K562 (cell line): ENCODE measurements around the gene TMEM218. TPM values are rescaled to one million over a fixed set of nuclear protein-coding genes. Genes with fewer than 3 reads are reported as not detected.

Experiments used
- C11orf30 ChIP-seq: fragments of 450-650 bp; IDR thresholded peaks from 2 replicates; pipeline ENCODE4 v1.6.1; 2016; ENCODE audit warnings: low read depth, mild to moderate bottlenecking
- CBX3 ChIP-seq, 2 experiments: IDR thresholded peaks; 1 replicate in 1 of 2; 2 replicates in 1 of 2; pipeline ENCODE4 v1.6.1; 2012; ENCODE audit warnings: inconsistent platforms in 2 of 2, low read length in 2 of 2, borderline replicate concordance in 1 of 2, control low read depth in 1 of 2
- FOXK1 ChIP-seq: sonication (generic); formaldehyde crosslinking; IDR thresholded peaks from 2 replicates; pipeline ENCODE4 v1.8.0; 2022; ENCODE audit warnings: missing genetic modification reagents, mild to moderate bottlenecking, borderline replicate concordance
- KDM4B ChIP-seq, 2 experiments: fragments of 450-650 bp in 1 of 2; sonication (generic) in 1 of 2; IDR thresholded peaks; 2 replicates each; pipeline ENCODE4 v1.6.1; 2016 to 2017; ENCODE audit warnings: borderline replicate concordance in 2 of 2, antibody characterized with exemption in 1 of 2, low read depth in 1 of 2, mild to moderate bottlenecking in 1 of 2
- MTA1 ChIP-seq: fragments of 450-650 bp; IDR thresholded peaks from 2 replicates; pipeline ENCODE4 v1.6.1; 2017; ENCODE audit warnings: borderline replicate concordance
- PHTF2 ChIP-seq: fragments of 250-450 bp; sonication (Bioruptor Pico); IDR thresholded peaks from 2 replicates; pipeline ENCODE4 v1.5.0; 2021; ENCODE audit warnings: mild to moderate bottlenecking
- POLR2AphosphoS5 ChIP-seq: IDR thresholded peaks from 2 replicates; pipeline ENCODE4 v1.6.1; 2011; ENCODE audit warnings: mild to moderate bottlenecking, low read depth, low read length, moderate library complexity; ENCODE audit not compliant: control insufficient read depth, insufficient read depth
- POLR2G ChIP-seq: fragments of 200-400 bp; formaldehyde crosslinking; IDR thresholded peaks from 2 replicates; pipeline ENCODE4 v1.6.1; 2017; ENCODE audit warnings: low read depth, mild to moderate bottlenecking, antibody characterized with exemption, low read length, moderate library complexity
- RCOR1 ChIP-seq, 2 experiments: IDR thresholded peaks; 2 replicates each; pipeline ENCODE4 v1.6.1; 2012; ENCODE audit warnings: low read depth in 2 of 2, low read length in 2 of 2, borderline replicate concordance in 1 of 2, improper control_type of control experiment in 1 of 2
- SETDB1 ChIP-seq: IDR thresholded peaks from one replicate; pipeline ENCODE4 v1.6.1; 2012; ENCODE audit warnings: low read length, control low read depth, inconsistent platforms
- SMAD3 ChIP-seq: fragments of 450-650 bp; formaldehyde crosslinking; conservative IDR thresholded peaks from 2 replicates; pipeline ENCODE4 v1.4.0; 2020; ENCODE audit warnings: mild to moderate bottlenecking
- SRSF3 ChIP-seq: fragments of 200-400 bp; formaldehyde crosslinking; IDR thresholded peaks from 2 replicates; pipeline ENCODE4 v1.6.1; 2016; ENCODE audit warnings: mild to moderate bottlenecking, low read length, moderate library complexity; ENCODE audit not compliant: insufficient read depth
- STAT5A ChIP-seq: IDR thresholded peaks from 2 replicates; pipeline ENCODE4 v1.6.1; 2012; ENCODE audit warnings: low read length, inconsistent platforms, borderline replicate concordance
- TCF3 ChIP-seq: sonication (generic); formaldehyde crosslinking; IDR thresholded peaks from 2 replicates; pipeline ENCODE4 v1.4.0; 2020; ENCODE audit warnings: mild to moderate bottlenecking, missing genetic modification reagents
- ZNF143 ChIP-seq: sonication (generic); formaldehyde crosslinking; IDR thresholded peaks from 2 replicates; pipeline ENCODE4 v1.9.0; 2022; ENCODE audit warnings: mild to moderate bottlenecking, missing genetic modification reagents
- ZNF311 ChIP-seq: fragments of 250-450 bp; sonication (Bioruptor Pico); IDR thresholded peaks from 2 replicates; pipeline ENCODE4 v1.4.0; 2020; ENCODE audit warnings: mild to moderate bottlenecking, moderate library complexity
- ZNF561 ChIP-seq: fragments of 450-650 bp; formaldehyde crosslinking; conservative IDR thresholded peaks from 2 replicates; pipeline ENCODE4 v1.4.0; 2020; ENCODE audit warnings: mild to moderate bottlenecking, moderate library complexity
- polyA plus RNA-seq, 8 experiments: library from polyadenylated mRNA; depleted of rRNA in 4 of 8; stranded (reverse) in 5 of 8; unstranded in 3 of 8; fragments of >200 nt; fragmentation: Nextera tagmentation in 2 of 8; fragmentation: Illumina TruSeq in 1 of 8; extraction: Ambion mirVana in 2 of 8; extraction: Trizol in 1 of 8; gene quantifications; 2 replicates each; pipeline versions ENCODE4 v1.2.1 to v1.2.3, GENCODE V29; 2011 to 2014; ENCODE audit warnings: inconsistent platforms in 1 of 8, missing spikeins in 1 of 8
- total RNA-seq, 7 experiments: library from RNA; depleted of rRNA in 6 of 7; stranded (reverse); fragments of >200 nt in 6 of 7; fragmentation: Illumina TruSeq in 2 of 7; extraction: Trizol in 2 of 7; gene quantifications; 2 replicates each; pipeline versions ENCODE4 v1.2.1 to v1.2.3, GENCODE V29; 2011 to 2021; ENCODE audit warnings: low replicate concordance in 1 of 7
- TF ChIP-seq, protein P1 (sequence below): fragments of 250-450 bp; sonication (Bioruptor Pico); IDR thresholded peaks from 2 replicates; pipeline ENCODE4 v1.5.0; 2021; ENCODE audit warnings: mild to moderate bottlenecking, borderline replicate concordance
- TF ChIP-seq, protein P2 (sequence below), 3 experiments: fragments of 200-800 bp in 1 of 3; sonication (Bioruptor generic) in 1 of 3; sonication (generic) in 1 of 3; formaldehyde crosslinking in 1 of 3; IDR thresholded peaks; 2 replicates each; pipeline versions ENCODE4 v1.6.1 to v1.8.0; 2016 to 2022; ENCODE audit warnings: mild to moderate bottlenecking in 2 of 3, missing compliant biosample characterization in 2 of 3, missing genetic modification characterization in 2 of 3, missing genetic modification reagents in 1 of 3
- TF ChIP-seq, protein P3 (sequence below): fragments of 450-650 bp; IDR thresholded peaks from 2 replicates; pipeline ENCODE4 v1.6.1; 2016; ENCODE audit warnings: borderline replicate concordance

Gene TMEM218
- total and polyA plus RNA-seq, 9 of the 15 experiments (the other 6 are each of a cell fraction or from before 2014, with no cell fraction given): 13.4 to 32.2 (median 25.4) TPM

DNA sequence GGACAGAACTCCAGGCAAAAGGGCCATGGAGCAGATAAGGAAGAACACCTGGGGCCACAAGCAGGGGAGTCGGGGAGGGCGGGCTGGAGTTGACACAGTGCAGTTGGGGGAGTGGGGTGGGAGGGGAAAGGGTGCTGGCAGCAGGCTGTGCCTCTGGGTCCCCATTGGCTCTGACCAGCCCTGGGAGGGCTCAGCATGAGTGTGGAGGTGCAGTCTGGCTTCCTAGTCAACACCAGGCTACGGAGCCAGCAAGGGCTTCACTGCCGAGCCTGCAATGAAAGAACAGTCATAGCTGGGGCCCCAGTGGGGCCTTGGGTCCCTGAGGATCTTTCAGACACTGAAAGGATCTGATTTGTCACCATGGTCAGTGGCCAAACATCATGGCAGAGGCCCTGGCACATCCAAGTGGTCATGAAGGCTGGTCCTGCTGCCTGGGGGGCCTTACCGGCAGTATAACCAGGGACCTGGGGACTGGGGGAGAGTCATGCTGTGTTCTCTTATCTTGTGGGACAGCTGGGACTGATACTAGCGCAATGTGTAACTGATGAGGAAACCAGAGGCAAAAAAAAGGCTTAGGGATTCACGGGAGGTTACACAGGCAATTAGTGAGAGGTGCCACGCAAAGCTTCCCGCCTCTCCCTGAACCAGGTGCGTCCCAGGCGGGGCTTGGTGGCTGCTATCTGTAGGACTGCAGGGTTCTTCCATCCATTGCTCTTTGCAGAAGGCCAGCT is 36.8 kb downstream of the TMEM218 start (continued):
- no peak for TF ChIP-seq SMAD3 (CRISPR knock-in tag)
- TF ChIP-seq POLR2G: 0 out of 2 replicates have a peak, but pooled peaks have one; percentile 25
- no peak for TF ChIP-seq PHTF2 (CRISPR knock-in tag)
- TF ChIP-seq RCOR1 (IDR thresholded peaks at IDR 0.05; ENCODE audit: borderline replicate concordance in 1 of 2, low read depth in 2 of 2, low read length in 2 of 2): peak in 1 of 2 experiments; percentile 83; a peak in 2 of 4 replicates
- TF ChIP-seq C11orf30: no peak
- TF ChIP-seq, protein P1, sequence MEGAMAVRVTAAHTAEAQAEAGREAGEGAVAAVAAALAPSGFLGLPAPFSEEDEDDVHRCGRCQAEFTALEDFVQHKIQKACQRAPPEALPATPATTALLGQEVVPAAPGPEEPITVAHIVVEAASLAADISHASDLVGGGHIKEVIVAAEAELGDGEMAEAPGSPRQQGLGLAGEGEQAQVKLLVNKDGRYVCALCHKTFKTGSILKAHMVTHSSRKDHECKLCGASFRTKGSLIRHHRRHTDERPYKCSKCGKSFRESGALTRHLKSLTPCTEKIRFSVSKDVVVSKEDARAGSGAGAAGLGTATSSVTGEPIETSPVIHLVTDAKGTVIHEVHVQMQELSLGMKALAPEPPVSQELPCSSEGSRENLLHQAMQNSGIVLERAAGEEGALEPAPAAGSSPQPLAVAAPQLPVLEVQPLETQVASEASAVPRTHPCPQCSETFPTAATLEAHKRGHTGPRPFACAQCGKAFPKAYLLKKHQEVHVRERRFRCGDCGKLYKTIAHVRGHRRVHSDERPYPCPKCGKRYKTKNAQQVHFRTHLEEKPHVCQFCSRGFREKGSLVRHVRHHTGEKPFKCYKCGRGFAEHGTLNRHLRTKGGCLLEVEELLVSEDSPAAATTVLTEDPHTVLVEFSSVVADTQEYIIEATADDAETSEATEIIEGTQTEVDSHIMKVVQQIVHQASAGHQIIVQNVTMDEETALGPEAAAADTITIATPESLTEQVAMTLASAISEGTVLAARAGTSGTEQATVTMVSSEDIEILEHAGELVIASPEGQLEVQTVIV (CRISPR knock-in tag): no peak
- no peak for TF ChIP-seq SETDB1
- TF ChIP-seq, protein P2, sequence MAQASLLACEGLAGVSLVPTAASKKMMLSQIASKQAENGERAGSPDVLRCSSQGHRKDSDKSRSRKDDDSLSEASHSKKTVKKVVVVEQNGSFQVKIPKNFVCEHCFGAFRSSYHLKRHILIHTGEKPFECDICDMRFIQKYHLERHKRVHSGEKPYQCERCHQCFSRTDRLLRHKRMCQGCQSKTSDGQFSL (CRISPR knock-in tag; IDR thresholded peaks at IDR 0.05): no peak
- TF ChIP-seq, protein P2 (tag; IDR thresholded peaks at IDR 0.05): peak in 1 of 2 experiments; percentile 12; a peak in 1 of 4 replicates
- TF ChIP-seq POLR2AphosphoS5: peak; percentile 72; the same call in 1 of the 2 replicates
- TF ChIP-seq STAT5A: peak; percentile 67; the same call in 1 of the 2 replicates
- no peak for TF ChIP-seq FOXK1 (CRISPR knock-in tag)
- TF ChIP-seq KDM4B (IDR thresholded peaks at IDR 0.05; ENCODE audit: borderline replicate concordance in 2 of 2, low read depth in 1 of 2): no peak
- TF ChIP-seq, protein P3, sequence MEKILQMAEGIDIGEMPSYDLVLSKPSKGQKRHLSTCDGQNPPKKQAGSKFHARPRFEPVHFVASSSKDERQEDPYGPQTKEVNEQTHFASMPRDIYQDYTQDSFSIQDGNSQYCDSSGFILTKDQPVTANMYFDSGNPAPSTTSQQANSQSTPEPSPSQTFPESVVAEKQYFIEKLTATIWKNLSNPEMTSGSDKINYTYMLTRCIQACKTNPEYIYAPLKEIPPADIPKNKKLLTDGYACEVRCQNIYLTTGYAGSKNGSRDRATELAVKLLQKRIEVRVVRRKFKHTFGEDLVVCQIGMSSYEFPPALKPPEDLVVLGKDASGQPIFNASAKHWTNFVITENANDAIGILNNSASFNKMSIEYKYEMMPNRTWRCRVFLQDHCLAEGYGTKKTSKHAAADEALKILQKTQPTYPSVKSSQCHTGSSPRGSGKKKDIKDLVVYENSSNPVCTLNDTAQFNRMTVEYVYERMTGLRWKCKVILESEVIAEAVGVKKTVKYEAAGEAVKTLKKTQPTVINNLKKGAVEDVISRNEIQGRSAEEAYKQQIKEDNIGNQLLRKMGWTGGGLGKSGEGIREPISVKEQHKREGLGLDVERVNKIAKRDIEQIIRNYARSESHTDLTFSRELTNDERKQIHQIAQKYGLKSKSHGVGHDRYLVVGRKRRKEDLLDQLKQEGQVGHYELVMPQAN: no peak
- no peak for TF ChIP-seq ZNF311
- TF ChIP-seq ZNF561 (CRISPR knock-in tag): no peak
- TF ChIP-seq MTA1: peak; percentile 45; the same call in 1 of the 2 replicates
- 0 out of 3 replicates have a peak, but pooled peaks of 1 of the 2 experiments have one; percentile 11 for TF ChIP-seq CBX3 (IDR thresholded peaks at IDR 0.05; ENCODE audit: borderline replicate concordance in 1 of 2, low read length in 2 of 2)
- TF ChIP-seq ZNF143 (CRISPR knock-in tag): no peak
- no peak for TF ChIP-seq SRSF3
- peak; percentile 93 for TF ChIP-seq TCF3 (CRISPR knock-in tag)
